Fibroblast of skin of left quadriceps (primary cell): ENCODE measurements around the gene IL22RA1.

Source experiments
- DNase-seq, 2 experiments: peaks; one replicate each; pipeline ENCODE4 v3.0.0-alpha.2; 2013; ENCODE audit warnings: low read depth in 2 of 2

Gene IL22RA1

GRCh38 chr1:24165500-24165899, 22.6 kb upstream of the IL22RA1 start:
- DNase-seq, result no peak

GRCh38 chr1:24164004-24164403, 21.1 kb upstream of the IL22RA1 start:
- DNase-seq, result no peak

GRCh38 chr1:24162201-24162600, 19.3 kb upstream of the IL22RA1 start:
- DNase-seq, result no peak

- DNase-seq, result no peak
Observed at GRCh38 chr1:24161270-24161669, 18.3 kb upstream of the IL22RA1 start.

- DNase-seq, result no peak
Observed at GRCh38 chr1:24159366-24159765, 16.4 kb upstream of the IL22RA1 start.

- DNase-seq, result no peak
Observed at GRCh38 chr1:24157918-24158481, 15.1 kb upstream of the IL22RA1 start.

- no peak for DNase-seq
Observed at GRCh38 chr1:24156542-24157260, 13.8 kb upstream of the IL22RA1 start.

- DNase-seq, result no peak
Observed at GRCh38 chr1:24155011-24155782, 12.3 kb upstream of the IL22RA1 start.

GRCh38 chr1:24154215-24154614, 11.3 kb upstream of the IL22RA1 start:
- no peak for DNase-seq

GRCh38 chr1:24152631-24153494, 9.9 kb upstream of the IL22RA1 start:
- no peak for DNase-seq

GRCh38 chr1:24151175-24151533, 8.2 kb upstream of the IL22RA1 start:
- DNase-seq, result no peak

- DNase-seq, result peak; percentile 30 to 37
Observed at GRCh38 chr1:24150234-24151174, 7.6 kb upstream of the IL22RA1 start.

- peak in 1 of 2 experiments; percentile 4 for DNase-seq
Observed at GRCh38 chr1:24149866-24150233, 6.9 kb upstream of the IL22RA1 start.

GRCh38 chr1:24147816-24148215, 4.9 kb upstream of the IL22RA1 start:
- DNase-seq, result no peak

GRCh38 chr1:24147194-24147593, 4.3 kb upstream of the IL22RA1 start:
- no peak for DNase-seq

- no peak for DNase-seq
Observed at GRCh38 chr1:24141311-24141997, 1.5 kb downstream of the IL22RA1 start.

GRCh38 chr1:24140741-24141181, 2.2 kb downstream of the IL22RA1 start:
- DNase-seq, result no peak

- no peak for DNase-seq
Observed at GRCh38 chr1:24139841-24140425, 3.0 kb downstream of the IL22RA1 start.

GRCh38 chr1:24139222-24139489, 3.8 kb downstream of the IL22RA1 start:
- no peak for DNase-seq
